Ovary (tissue), 9 donors: ENCODE measurements around the gene AVP. TPM values are rescaled to one million over a fixed set of nuclear protein-coding genes. Genes with fewer than 3 reads are reported as not detected.
"Not testable (repeated sequence)": the region's sequence is repeated elsewhere in the genome, so short reads cannot be mapped to it uniquely, and the experiment has no call there.

ENCODE experiments used
- DNase-seq, 5 donors: peaks; one replicate each; pipeline ENCODE4 v3.0.0-alpha.2; 2019 to 2020
- H3K27ac ChIP-seq, 2 donors: fragments of 200-600 bp; one replicate each; pipeline versions ENCODE4 v1.5.1 to v1.8.0; 2019 to 2022
- H3K27me3 ChIP-seq: fragments of 200-600 bp; one replicate; pipeline ENCODE4 v1.8.0; 2022
- H3K36me3 ChIP-seq: fragments of 200-600 bp; sonication (generic); one replicate; pipeline ENCODE4 v1.5.1; 2019
- H3K4me1 ChIP-seq: one replicate; pipeline ENCODE4 v1.8.1; 2013; ENCODE audit warnings: mild to moderate bottlenecking, moderate library complexity; ENCODE audit not compliant: insufficient read depth
- H3K4me3 ChIP-seq: fragments of 200-600 bp; sonication (generic); one replicate; pipeline ENCODE4 v1.5.1; 2017
- H3K9me3 ChIP-seq, 2 donors: fragments of 200-600 bp in 1 of 2; sonication (generic) in 1 of 2; one replicate each; pipeline versions ENCODE4 v1.5.1 to v1.8.1; 2013 to 2019; ENCODE audit warnings: mild to moderate bottlenecking in 1 of 2, moderate library complexity in 1 of 2
- EP300 ChIP-seq: sonication (generic); formaldehyde crosslinking; IDR thresholded peaks from one replicate; pipeline ENCODE4 v1.6.1; 2017; ENCODE audit warnings: antibody characterized with exemption
- POLR2A ChIP-seq: fragments of 450-650 bp; IDR thresholded peaks from one replicate; pipeline ENCODE4 v1.6.1; 2017; ENCODE audit warnings: antibody characterized with exemption, mild to moderate bottlenecking, moderate library complexity
- WGBS, 3 donors: extraction: QIAGEN DNeasy Blood & Tissue Kit in 1 of 3; methylation state at CpG; one replicate each; pipeline versions ENCODE4 v1.1.5 to v1.1.7; 2013 to 2017; 5-methylcytosine and 5-hydroxymethylcytosine counted together
- intact Hi-C, 4 donors: fragments of 100-400 bp; cut with DNase I; formaldehyde crosslinking; loops; one replicate each; pipeline versions ENCODE4 v1.11.0 to v1.15.1; 2022 to 2023
- polyA plus RNA-seq, 2 donors: library from polyadenylated mRNA; stranded (reverse); fragments of 200-250 nt in 1 of 2; fragments of 350-450 nt in 1 of 2; fragmentation: Illumina TruSeq in 1 of 2; extraction: RNeasy Lipid Tissue Mini Kit (QIAGEN cat#74804) in 1 of 2; gene quantifications; one replicate each; pipeline ENCODE4 v1.2.3, GENCODE V29; 2013 to 2014
- total RNA-seq, 7 donors: library from RNA; depleted of rRNA in 2 of 7; stranded (reverse); fragments of >200 nt in 2 of 7; fragmentation: NEBNext Ultra II Directional in 3 of 7; extraction: Animal tissue kit (Norgen Biotek cat#: 25700) in 3 of 7; gene quantifications; one replicate each; pipeline versions ENCODE4 v1.1.0 to v1.2.4, GENCODE V29; 2016 to 2023
- TF ChIP-seq, protein P1 (sequence below), 3 donors: fragments of 450-650 bp in 2 of 3; fragments of 200-600 bp in 1 of 3; IDR thresholded peaks; one replicate each; pipeline versions ENCODE4 v1.5.1 to v1.8.0; 2016 to 2022; ENCODE audit warnings: antibody characterized with exemption in 3 of 3, mild to moderate bottlenecking in 1 of 3
- donor health status: DM: no; HTN: no; CAD: no; lungs with moderate emphysema.
- donor health status: DM: no; HTN: no; CAD: no.
- donor health status: Bipolar disorder and iron deficiency.
- donor health status: DM: yes; HTN: yes; CAD: no.
- donor health status: DM: no; HTN: no; CAD: no.
- donor health status: DM: yes; HTN: yes; CAD: no.

Gene AVP
- total and polyA plus RNA-seq, 9 donors: not detected

DNA sequence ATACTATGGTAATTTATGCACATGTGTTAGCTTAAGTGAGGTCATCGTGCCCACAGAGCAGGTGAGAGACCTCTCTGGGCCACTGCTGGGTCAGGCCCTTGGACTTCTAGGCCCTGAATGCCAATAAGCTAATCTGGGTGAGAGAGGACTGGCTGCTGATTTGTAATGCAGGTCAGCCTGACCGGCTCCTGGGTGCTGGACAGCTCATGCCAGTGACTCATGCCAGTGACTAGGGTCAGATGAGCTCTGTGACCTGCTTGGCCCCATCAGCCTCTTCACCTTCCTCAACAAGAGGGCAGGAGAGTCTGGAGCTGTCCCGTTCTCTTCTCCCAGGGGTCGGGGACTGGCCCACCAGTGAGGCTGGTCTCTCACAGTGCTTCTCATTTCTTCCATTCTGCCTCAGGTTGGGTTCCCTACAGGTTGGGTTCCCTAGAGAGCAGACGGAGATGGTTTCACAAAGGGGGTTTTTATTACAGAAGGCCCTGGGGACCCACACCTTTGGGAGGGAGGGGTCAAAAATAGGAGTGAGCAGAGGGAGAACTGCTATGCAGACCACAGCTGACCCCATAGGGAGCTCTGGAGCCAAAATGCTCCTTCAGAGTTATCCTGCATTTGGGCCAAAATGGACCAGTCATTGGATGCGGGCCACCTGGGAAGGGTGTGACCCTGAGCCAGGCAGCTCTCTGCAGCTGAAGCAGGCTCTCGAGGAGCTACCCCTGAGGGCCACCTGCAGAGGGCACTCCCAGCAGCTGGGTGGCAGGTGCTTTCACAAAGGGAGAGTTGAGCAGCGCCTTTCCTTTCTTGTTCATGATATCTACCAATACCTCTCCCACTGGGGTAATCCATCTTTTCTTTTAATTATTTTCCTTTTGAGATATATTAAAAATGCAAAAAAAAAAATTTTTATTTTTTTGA, 15.3 kb downstream of the AVP start:
- no peaks in the 10 kb centered on the region for H3K27me3 ChIP-seq
- no peaks in the 10 kb centered on the region for H3K36me3 ChIP-seq
- WGBS, 3 donors: 79 to 86% (median 86%) methylated on average over 8 of the region's 8 CpGs
- intact Hi-C loops: no loop called here
- no peak overlapping the region for H3K4me3 ChIP-seq
- H3K27ac ChIP-seq: no peak overlapping the region
- H3K9me3 ChIP-seq: no peaks in the 10 kb centered on the region
- H3K4me1 ChIP-seq: no peaks in the 10 kb centered on the region
- TF ChIP-seq EP300 (no peak), POLR2A (no peak)
- TF ChIP-seq, protein P1, sequence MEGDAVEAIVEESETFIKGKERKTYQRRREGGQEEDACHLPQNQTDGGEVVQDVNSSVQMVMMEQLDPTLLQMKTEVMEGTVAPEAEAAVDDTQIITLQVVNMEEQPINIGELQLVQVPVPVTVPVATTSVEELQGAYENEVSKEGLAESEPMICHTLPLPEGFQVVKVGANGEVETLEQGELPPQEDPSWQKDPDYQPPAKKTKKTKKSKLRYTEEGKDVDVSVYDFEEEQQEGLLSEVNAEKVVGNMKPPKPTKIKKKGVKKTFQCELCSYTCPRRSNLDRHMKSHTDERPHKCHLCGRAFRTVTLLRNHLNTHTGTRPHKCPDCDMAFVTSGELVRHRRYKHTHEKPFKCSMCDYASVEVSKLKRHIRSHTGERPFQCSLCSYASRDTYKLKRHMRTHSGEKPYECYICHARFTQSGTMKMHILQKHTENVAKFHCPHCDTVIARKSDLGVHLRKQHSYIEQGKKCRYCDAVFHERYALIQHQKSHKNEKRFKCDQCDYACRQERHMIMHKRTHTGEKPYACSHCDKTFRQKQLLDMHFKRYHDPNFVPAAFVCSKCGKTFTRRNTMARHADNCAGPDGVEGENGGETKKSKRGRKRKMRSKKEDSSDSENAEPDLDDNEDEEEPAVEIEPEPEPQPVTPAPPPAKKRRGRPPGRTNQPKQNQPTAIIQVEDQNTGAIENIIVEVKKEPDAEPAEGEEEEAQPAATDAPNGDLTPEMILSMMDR (IDR thresholded peaks at IDR 0.05): no peak
- no peak for DNase-seq

- DNase-seq: no peak
- H3K36me3 ChIP-seq: no peaks in the 10 kb centered on the region
- no peak overlapping the region for H3K27ac ChIP-seq
- WGBS, 3 donors: 54 to 71% (median 68%) methylated on average over 8 of the region's 8 CpGs
- no peak for TF ChIP-seq POLR2A
- TF ChIP-seq, protein P1 (IDR thresholded peaks at IDR 0.05): no peak
- no peak for TF ChIP-seq EP300
- intact Hi-C loops: no loop called here
- no peaks in the 10 kb centered on the region for H3K27me3 ChIP-seq
- no peak overlapping the region for H3K4me3 ChIP-seq
- H3K4me1 ChIP-seq: no peaks in the 10 kb centered on the region
- no peaks in the 10 kb centered on the region for H3K9me3 ChIP-seq
These were observed 16.4 kb downstream of the AVP start for GRCh38 chr20:3068075-3068474.

DNA sequence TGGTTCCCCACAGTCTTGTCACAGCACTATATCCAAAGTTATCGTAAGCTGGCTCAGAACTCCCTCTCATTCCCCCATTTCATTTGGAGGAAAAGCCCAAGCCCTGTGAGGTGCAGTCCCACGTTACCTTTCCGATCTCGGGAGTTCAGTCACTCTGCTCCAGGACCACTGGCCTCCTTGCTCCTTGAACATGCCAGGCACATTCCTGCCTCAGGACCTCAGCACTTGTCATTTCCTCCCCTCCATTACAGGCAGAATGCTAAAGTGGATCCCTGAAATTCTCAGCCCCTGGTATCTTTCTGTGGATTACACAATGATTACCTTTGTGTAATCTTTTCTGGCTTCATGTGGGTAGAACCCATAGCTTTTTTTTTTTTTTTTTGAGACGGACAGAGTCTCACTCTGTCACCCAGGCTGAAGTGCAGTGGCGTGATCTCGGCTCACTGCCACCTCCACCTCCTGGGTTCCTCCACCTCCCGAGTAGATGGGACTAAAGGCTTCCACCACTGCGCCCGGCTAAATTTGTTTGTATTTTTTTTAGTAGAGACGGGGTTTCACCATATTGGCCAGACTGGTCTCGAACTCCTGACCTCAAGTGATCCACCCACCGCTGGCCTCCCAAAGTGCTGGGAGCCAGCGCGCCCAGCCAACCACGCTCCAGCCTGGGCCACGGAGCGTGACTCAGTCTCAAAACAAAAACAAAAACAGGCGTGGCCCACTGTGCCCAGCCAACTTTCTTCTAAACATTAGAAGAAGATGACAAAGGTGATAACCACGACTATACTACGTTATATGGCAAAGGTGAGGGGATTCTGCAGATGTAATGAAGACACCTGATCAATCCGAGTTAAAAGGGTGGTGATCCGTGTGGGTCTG, 17.1 kb downstream of the AVP start:
- no peak overlapping the region for H3K4me3 ChIP-seq
- no peaks in the 10 kb centered on the region for H3K9me3 ChIP-seq
- intact Hi-C loops: no loop called here
- no peak for DNase-seq
- H3K27ac ChIP-seq: no peak overlapping the region
- TF ChIP-seq POLR2A (no peak), EP300 (no peak)
- TF ChIP-seq, protein P1 (IDR thresholded peaks at IDR 0.05): no peak
- no peaks in the 10 kb centered on the region for H3K27me3 ChIP-seq
- H3K36me3 ChIP-seq: no peaks in the 10 kb centered on the region
- H3K4me1 ChIP-seq: no peaks in the 10 kb centered on the region
- 65 to 84% (median 77%) methylated on average over 23 of the region's 23 CpGs for WGBS, 3 donors

GRCh38 chr20:3064119-3064518, 20.4 kb downstream of the AVP start:
- H3K4me3 ChIP-seq, H3K9me3 ChIP-seq, H3K27me3 ChIP-seq, H3K36me3 ChIP-seq, H3K4me1 ChIP-seq, intact Hi-C loops, H3K27ac ChIP-seq: not testable (repeated sequence)
- WGBS, 3 donors: 74 to 95% (median 83%) methylated on average over 6 of the region's 6 CpGs
- DNase-seq: peak in 1 of 5 donors; percentile 1
